ENCODE measurements around the gene ERVFRD-1.

The ERVFRD-1 gene

DNA sequence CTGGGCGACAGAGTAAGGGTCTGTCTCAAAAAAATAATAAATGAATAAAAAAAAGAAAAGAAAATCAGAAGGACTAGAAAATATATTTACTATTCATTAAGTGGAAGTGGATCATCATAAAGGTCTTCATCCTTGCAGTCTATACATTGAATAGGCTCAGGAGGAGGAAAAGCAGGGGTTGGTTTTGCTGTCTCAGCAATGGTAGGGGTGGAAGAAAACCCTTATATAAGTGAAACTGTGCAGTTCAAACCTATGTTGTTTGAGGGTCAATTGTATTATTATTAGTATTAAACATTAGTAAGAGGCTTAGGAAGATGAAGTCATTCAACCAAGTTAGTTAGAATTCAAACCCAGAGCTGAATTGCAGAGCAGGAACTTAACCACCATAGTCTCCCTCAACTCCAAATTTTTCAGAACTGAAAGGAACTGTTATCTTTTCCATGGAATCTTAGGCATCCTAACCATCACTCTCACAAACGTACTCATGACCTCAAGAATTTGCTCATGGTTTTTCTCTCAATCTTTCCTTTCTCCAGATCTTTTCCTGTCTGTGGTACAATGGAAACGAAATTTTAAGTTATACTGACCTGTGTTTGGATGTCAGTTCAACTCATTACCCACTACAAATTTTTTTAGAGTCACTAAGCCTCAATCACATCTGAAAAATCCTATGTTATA is 25.6 kb downstream of the ERVFRD-1 start:
- DNase-seq: no peak

DNA sequence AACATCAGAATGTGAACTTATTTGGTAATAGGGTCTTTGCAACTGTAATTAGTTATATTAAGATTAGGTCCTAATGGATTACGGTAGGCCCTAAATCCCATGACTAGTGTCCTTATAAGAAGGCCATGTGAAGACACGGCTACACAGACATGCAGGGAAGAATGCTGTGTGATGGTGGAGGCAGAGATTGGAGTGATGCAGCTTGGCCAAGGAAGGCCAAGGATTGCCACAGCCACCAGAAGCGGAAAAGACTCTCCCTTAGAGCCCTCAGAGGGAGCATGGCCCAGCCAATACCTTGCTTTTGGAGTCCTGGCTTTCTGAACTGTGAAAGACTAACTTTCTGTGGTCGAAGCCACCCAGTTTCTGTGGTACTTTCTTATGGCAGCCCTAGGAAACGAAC is 27.6 kb downstream of the ERVFRD-1 start:
- DNase-seq: no peak

- no peak for DNase-seq
Observed at GRCh38 chr6:11083491-11083890, 28.0 kb downstream of the ERVFRD-1 start.

DNA sequence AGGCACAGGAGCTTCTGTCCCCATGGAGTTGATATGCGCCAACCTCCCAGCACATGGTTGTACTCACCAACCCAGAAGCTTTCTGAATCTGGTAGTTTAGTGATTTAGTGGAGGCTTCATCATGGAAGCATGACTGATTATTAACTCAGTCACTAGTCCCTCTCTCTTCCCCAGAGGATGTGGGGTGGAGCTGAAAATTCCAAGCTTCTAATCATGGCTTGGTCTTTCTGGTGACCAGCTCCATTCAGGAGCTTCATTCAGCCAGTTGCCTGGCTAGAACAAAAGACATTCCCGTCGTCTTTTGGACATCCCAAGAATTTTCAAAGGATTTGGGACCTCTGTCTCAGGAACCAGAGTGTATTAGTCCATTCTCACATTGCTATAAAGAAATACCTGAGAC is 31.2 kb downstream of the ERVFRD-1 start:
- DNase-seq: no peak

DNA sequence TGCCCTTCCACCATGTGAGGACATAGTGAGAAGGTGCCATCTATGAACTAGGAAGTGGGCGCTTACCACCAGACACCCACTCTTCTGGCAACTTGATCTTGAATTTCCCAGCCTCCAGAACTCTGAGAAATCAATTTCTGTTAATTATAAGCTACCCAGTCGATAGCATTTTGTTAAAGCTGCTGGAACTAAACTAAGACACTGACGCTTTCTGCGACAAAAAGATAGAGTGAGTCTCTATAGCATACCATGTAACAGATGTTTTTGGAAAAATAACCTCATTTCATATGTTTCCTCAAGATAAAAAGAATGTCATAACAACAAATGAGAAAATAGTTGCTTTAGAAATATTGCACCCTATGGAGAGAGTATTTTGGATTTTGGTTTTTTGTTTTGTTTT is 33.3 kb downstream of the ERVFRD-1 start:
- DNase-seq: no peak

DNA sequence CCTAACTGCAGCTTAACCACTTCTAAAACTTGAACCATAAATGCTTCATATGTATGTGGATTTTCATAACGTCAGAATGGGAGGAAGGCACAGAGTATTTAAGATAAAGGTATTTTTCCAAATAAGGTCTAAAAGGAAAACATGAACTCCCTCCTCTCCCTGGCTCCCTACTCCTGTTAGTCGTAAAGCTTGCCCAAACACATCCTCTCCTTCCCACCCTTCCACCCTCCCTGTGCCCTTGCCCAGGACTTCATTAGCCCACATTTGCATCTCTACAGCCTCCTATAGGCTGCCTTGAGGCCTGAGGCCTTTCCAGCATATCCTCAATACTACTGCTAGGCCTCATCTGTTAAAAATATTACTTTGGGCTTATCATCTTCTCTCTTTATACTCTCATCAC is 35.0 kb downstream of the ERVFRD-1 start:
- DNase-seq: no peak

DNA sequence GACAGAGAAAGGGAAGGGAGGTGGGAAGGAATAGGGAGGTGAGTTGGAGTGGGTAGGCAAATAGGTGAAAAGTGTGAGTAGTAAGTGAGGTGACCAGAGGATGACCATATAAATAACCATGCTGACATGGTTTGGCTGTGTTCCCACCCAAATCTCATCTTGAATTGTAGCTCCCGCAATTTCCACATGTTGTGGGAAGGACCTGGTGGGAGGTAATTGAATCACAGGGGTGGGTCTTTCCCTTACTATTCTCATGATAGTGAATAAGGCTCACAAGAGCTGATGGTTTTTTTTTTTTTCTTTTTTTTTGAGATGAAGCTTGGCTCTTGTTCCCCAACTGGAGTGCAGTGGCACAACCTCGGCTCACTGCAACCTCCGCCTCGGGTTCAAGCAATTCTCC is 39.4 kb downstream of the ERVFRD-1 start:
- DNase-seq: no peak

DNA sequence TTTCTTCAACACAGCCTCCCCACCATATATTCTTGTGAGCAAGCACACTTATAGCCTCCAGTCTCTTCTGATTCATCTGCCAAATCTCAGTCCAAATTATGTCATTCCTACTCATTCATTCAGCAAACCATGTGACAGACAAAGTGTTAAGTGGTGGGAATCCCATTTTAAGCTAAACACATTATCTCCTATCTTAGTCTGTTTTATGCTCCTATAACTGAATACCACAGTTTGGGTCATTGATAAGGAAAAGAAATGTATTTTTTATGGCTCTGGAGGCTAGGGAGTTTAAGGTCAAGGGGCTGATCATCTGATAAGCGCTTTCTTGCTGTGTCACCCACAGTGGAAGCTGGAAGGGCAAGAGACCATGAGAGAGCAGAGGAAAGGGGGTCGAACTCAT is 41.8 kb downstream of the ERVFRD-1 start:
- DNase-seq: no peak

DNA sequence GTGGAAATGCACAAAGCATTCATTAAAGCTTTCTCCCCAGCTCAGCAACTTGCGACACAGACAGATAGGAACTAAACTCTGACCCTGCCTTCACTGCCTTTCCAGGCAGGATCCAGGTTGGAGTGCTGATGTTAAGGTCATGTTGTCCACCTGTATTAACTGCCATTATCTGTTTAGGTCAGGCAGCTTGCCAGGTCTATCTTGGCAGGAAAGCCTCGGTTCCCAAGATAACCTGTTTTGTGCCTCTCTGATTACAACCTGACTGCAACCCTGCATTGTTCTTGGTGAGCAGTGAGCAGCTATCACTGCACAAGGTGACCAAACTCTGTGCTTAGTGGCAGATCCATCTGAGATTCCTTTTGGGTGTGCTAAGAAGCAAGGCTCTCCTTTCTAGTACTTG is 44.2 kb downstream of the ERVFRD-1 start:
- DNase-seq: no peak

DNA sequence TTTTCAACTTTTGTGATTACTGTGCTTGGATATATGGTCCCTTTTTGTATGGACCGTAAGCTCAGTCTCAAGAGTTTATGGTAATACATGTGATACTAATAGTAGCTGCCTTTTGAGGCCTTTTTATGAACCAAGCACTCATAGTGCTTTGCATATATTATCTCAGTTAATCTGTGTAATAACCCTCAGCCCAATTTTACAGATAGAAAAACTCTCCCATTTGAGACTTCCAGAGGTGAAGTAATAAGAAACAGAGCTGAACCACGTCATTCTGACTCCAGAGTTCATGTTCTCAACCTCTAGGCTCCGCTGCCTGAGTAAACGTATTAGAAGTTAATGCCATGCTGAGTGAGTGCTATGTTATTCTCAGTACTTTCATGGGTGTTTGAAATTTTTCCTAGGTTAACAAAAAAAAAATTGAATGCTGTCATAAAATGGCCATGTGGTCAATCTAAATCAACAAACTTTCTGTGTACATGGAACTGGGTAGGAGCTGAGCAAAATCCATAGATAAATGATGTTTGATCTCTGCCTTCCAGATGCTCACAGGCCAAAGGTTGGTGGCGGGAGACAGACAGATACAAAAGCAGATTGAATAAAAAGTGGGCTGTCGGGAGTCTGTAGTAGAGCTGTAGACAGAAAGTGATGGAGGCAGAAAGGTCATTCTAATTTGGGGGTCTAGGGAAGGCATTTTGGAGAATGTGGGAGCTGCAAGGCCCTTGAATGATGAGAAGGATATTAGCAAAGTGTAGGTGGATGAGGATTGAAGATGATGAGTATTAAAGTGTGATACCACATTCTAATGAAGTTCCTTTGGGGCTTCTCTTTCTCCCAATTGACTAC is 44.8 kb downstream of the ERVFRD-1 start:
- no peak for DNase-seq

GRCh38 chr6:11065436-11066202 is 45.9 kb downstream of the ERVFRD-1 start:
- no peak for DNase-seq

GRCh38 chr6:11064836-11065235 is 46.7 kb downstream of the ERVFRD-1 start:
- no peak for DNase-seq

- no peak for DNase-seq
Observed at GRCh38 chr6:11062715-11063114, 48.8 kb downstream of the ERVFRD-1 start.

DNA sequence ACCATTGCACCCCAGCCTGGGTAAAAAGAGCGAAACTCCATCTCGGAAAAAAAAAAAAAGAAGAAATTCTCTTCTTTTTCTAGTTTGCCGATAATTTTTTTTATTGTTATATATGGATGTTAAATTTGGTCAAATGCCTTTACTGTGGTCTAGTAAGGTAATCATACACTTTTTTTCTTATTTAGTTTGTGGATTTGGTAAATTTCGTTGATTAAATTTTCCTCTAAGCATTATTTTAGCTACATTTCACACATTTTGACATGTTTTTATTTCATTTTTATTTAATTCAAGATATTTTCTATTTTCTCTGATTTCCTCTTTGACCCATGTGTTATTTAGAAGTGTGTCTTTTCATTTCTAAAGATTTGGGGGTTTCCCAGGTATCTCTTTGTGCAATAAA is 49.4 kb downstream of the ERVFRD-1 start:
- DNase-seq: no peak

DNA sequence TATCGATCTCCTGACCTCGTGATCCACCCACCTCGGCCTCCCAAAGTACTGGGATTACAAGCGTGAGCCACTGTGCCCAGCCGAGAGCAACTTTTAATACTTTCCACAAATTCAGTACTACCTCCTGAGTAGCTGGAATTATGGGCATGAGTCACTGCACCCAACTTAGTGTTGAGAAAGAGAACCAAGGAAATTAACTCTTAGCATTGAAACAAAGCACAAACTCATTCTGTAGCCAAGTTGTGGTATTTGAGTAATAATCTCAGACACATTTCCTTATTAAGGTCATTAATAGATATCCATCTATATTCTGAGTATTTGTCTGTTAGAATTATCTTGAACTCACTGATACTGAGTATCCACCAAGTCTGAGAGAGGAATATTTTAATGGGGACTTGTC is 53.1 kb downstream of the ERVFRD-1 start:
- DNase-seq: no peak

DNA sequence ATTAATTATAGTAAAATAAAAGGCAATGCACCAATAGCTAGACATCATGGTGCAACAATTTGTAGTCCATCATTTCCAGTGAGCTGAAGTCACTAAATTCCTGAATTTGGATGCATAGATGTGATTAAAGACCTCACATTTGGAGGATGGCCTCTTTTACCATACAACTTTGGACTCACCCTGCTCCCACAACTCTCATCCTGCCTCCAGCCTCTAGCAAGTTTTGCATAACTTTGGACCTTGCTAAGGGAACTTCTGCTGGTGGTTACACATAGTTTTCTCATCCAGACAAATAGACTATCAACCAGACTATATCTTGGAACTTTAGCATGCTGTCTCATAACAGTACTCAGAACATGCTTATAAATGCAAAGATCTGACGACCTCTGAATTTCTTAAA is 54.7 kb downstream of the ERVFRD-1 start:
- no peak for DNase-seq

DNA sequence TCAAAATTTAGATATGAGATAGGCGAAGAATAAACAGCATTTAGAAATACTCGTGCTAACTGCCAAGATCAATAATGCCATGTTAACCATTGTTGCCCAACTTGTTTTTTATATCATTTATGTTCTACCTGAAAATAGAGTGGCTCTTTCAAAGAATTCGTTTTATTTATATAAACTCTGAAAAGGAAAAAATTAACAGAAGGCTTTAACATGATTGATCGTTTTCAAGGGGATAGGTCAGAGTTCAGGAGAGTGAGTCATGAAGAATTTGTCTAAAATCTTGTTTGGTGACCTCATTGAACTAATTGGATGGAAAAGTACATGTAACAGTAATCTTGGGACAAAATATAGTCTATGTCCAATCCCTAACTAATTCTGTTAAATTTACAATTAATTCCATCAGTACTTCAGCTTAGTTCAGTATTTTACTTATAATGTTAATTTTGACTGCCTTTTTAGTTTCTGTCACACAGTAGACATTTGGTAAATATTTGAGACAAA is 56.3 kb downstream of the ERVFRD-1 start:
- no peak for DNase-seq

DNA sequence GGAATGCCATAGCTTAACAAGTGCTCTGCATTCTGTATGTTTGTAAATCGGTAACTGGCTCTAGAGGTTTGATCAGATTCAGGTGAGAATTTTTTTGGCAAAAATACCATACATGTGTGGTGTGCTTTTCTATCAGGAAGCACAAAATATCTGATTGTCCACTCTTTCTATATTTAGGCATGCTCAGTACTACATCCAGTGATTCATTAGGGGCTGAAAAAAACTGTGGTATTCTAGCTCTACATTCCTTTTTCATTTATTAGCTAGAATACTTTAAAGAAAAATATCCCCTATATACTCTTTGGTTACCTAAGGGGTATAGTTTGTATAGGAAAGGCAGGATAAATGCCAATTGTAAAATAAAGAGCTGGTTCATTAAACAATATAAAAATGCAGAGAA is 56.8 kb downstream of the ERVFRD-1 start:
- no peak for DNase-seq

DNA sequence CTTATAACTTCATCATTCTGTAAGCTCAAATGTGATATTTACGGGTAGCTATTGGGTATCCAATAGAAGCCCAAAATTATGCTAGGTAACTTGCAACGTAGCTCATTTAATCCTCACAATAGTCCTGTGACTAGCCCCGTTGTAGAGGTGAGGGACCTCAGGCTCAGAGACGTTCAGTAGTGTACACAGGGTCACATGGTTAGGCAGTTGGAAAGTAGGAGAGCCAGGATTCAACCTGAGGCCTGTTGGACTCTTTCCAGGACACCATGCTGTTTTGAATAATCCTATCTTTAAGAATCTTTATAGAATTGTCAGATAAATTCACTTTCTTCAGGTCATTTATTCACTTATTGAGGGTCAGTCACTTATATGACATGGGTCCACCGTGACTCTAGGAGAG is 58.2 kb downstream of the ERVFRD-1 start:
- DNase-seq: no peak

Data from activated CD4-positive, alpha-beta T cell treated with anti-CD3 and anti-CD28 coated beads, Interleukin-2, amount 50 U/mL, for 1 hour (primary cell).